ENCODE data around the gene MYO16.

MYO16 gene

GRCh38 chr13:109208522-109208921 lies 579.1 kb downstream of the MYO16 start:
- ChIA-PET POLR2A (no interaction called here), CTCF (no interaction called here)
- Histone ChIP-seq H3K27ac (ENCODE audit: extremely low read depth, low read depth, low read length) (no peak overlapping the region), H3K9me3 (ENCODE audit: control insufficient read depth, insufficient read depth, low read depth, low read length) (no peaks in the 10 kb centered on the region), H3K4me1 (ENCODE audit: control insufficient read depth, insufficient read depth, low read length) (no peaks in the 10 kb centered on the region), H3K36me3 (ENCODE audit: control insufficient read depth in 2 of 2, insufficient read depth in 1 of 2, low read length in 2 of 2) (no peaks in the 10 kb centered on the region), H3K4me3 (ENCODE audit: low read depth, low read length) (no peak overlapping the region)
- no peak for TF ChIP-seq ZNF239 (tag by site-specific recombination; IDR thresholded peaks at IDR 0.05)
- no peak for TF ChIP-seq ZNF623 (tag by site-specific recombination; IDR thresholded peaks at IDR 0.05)
- no peak for TF ChIP-seq ZNF548 (tag by site-specific recombination; IDR thresholded peaks at IDR 0.05)
- no peak for TF ChIP-seq ZNF561 (tag by site-specific recombination; IDR thresholded peaks at IDR 0.05; ENCODE audit: borderline replicate concordance)
- no peak for TF ChIP-seq ZNF223 (tag by site-specific recombination; IDR thresholded peaks at IDR 0.05)
- no peak for TF ChIP-seq OSR2 (tag by site-specific recombination; IDR thresholded peaks at IDR 0.05)

DNA sequence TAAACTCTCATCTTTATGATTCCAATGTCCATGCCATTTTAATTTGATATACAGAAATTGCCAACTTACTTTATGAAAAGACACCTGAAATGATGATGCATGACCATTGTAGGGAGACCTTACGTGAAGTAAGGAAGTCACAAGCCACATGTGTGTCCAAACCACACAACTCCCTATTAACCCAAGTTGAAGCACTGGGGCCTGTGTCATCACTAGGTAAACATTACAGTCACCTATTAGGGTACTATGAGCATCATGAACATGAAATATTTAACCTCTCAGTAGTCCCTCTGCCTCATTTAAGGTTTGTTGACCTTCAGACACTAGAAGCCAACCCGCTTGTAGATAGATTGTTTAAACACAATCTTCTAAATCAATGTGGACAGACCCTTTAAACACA lies 580.1 kb downstream of the MYO16 start:
- CTCF ChIA-PET: no interaction called here
- H3K27ac ChIP-seq (ENCODE audit: extremely low read depth, low read depth, low read length): no peak overlapping the region
- no peak overlapping the region for H3K4me3 ChIP-seq (ENCODE audit: low read depth, low read length)
- no peaks in the 10 kb centered on the region for H3K9me3 ChIP-seq (ENCODE audit: control insufficient read depth, insufficient read depth, low read depth, low read length)
- TF ChIP-seq FEZF1 (tag by site-specific recombination; IDR thresholded peaks at IDR 0.05) (no peak), ZNF155 (tag by site-specific recombination; IDR thresholded peaks at IDR 0.05) (no peak), ZNF658 (tag by site-specific recombination; IDR thresholded peaks at IDR 0.05) (no peak), ZNF449 (tag by site-specific recombination; IDR thresholded peaks at IDR 0.05) (no peak), ZNF837 (tag by site-specific recombination; IDR thresholded peaks at IDR 0.05) (no peak), ZFHX2 (tag by site-specific recombination; conservative IDR thresholded peaks at IDR 0.05) (no peak), MZF1 (tag by site-specific recombination; IDR thresholded peaks at IDR 0.05; ENCODE audit: borderline replicate concordance) (no peak), ZNF510 (tag by site-specific recombination; IDR thresholded peaks at IDR 0.05; ENCODE audit: insufficient replicate concordance) (no peak), ZNF350 (tag by site-specific recombination; IDR thresholded peaks at IDR 0.05) (no peak), SP3 (tag by site-specific recombination; IDR thresholded peaks at IDR 0.05) (no peak), ZNF10 (tag by site-specific recombination; IDR thresholded peaks at IDR 0.05) (no peak), PBX3 (CRISPR knock-in tag; IDR thresholded peaks at IDR 0.05) (no peak), RBAK (tag by site-specific recombination; IDR thresholded peaks at IDR 0.05) (no peak)
- TF ChIP-seq, protein P1, sequence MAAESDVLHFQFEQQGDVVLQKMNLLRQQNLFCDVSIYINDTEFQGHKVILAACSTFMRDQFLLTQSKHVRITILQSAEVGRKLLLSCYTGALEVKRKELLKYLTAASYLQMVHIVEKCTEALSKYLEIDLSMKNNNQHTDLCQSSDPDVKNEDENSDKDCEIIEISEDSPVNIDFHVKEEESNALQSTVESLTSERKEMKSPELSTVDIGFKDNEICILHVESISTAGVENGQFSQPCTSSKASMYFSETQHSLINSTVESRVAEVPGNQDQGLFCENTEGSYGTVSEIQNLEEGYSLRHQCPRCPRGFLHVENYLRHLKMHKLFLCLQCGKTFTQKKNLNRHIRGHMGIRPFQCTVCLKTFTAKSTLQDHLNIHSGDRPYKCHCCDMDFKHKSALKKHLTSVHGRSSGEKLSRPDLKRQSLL (tag by site-specific recombination; IDR thresholded peaks at IDR 0.05): no peak
- TF ChIP-seq, protein P2, sequence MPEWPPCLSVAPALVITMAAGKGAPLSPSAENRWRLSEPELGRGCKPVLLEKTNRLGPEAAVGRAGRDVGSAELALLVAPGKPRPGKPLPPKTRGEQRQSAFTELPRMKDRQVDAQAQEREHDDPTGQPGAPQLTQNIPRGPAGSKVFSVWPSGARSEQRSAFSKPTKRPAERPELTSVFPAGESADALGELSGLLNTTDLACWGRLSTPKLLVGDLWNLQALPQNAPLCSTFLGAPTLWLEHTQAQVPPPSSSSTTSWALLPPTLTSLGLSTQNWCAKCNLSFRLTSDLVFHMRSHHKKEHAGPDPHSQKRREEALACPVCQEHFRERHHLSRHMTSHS (tag by site-specific recombination; IDR thresholded peaks at IDR 0.05): no peak
- POLR2A ChIA-PET: no interaction called here
- H3K36me3 ChIP-seq (ENCODE audit: control insufficient read depth in 2 of 2, insufficient read depth in 1 of 2, low read length in 2 of 2): no peaks in the 10 kb centered on the region
- H3K4me1 ChIP-seq (ENCODE audit: control insufficient read depth, insufficient read depth, low read length): no peaks in the 10 kb centered on the region

Measured in HEK293 (cell line).